Stimulated activated CD4-positive, alpha-beta T cell treated with anti-CD3 and anti-CD28 coated beads, Interleukin-15, amount 100 ng/mL, for 48 hours (primary cell): Measurements from ENCODE around the gene RASD1.

Experiments used
- DNase-seq, 2 donors: peaks; one replicate each; pipeline ENCODE4 v3.0.0-alpha.2; 2020; ENCODE audit warnings: low read depth in 2 of 2

The RASD1 gene

DNA sequence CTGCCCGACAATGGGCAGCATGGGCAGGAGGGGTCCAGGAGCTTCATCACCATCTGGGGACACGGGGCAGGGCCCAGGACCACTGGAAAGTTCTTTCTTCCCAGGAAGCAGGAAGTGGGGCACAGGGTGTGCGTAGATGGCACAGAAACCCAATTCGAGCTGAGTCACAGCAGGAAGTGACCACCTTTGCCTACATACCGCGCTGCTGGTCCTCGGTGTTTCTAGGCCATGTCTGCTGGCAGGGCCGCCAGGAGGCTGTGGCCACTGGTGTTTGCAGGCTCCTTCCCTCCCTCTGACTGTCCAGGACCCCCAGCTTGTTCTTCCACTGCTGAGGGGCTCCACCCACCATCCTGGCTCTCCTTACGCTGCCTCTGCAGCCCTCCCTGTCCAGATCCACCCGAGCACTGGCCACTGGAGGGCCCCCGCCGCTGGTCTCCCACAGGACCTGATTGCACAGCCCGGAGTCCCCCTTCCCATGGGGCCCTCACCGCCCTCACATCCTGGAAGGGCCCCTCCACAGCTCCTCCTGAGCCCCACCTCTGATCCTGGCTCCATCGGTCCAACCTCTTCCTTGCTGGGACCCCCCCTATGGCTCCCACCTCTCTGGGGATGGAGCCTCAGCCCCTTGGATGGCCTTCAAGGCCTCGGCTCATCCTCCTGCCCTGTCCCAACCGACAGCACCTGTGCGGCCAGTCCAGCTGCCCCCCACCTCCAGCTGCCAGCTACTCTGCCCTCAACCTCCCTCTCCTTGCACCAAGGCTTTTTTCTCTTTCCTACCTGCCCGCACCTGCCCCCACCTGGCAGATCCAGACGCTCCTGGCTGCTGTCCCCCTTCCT, 14.5 kb upstream of the RASD1 start:
- DNase-seq = no peak

DNA sequence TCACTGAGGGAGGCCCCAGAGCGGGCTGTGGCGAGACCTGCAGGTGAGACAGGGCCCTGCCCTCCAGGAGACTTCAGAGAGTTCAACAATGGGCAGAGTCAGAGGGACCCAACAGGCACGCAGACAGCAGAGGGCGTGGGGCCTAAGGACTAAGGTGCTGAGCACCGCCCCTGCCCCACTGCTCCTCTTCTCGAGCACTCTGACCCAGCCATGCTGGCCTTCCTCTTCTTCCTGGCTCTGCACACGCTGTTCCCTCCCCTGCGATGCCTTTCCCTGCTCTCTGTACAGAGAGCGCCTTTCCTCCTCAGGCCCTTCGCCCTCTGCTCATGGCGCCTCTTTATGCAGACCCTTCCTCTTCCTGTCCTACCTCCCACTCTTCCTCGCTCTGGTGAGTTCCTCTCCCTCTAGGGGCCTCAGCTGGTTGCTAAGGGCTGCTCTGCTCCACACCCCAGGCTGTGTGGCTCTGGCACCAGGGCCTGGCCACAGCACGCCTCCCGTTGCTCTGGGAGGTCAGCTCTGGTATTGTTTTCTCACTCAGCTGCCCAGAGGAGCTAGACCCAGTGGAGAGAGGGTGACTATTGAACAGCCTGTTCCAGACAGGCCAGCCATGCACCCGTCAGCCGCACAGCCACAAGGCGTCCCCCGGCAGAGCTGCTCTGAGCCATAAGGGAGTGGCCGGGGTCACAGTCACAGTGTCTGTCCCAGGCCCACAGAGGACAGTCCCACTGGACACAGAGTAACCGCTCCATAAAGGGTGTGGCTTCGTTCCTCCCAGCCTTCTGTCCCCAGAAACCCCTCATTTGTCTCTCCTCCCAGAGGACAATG, 13.6 kb upstream of the RASD1 start:
- DNase-seq = no peak

- DNase-seq = no peak
These were observed 12.7 kb upstream of the RASD1 start for GRCh38 chr17:17508646-17509591.

- DNase-seq = no peak
These were observed 11.9 kb upstream of the RASD1 start for GRCh38 chr17:17508019-17508535.

DNA sequence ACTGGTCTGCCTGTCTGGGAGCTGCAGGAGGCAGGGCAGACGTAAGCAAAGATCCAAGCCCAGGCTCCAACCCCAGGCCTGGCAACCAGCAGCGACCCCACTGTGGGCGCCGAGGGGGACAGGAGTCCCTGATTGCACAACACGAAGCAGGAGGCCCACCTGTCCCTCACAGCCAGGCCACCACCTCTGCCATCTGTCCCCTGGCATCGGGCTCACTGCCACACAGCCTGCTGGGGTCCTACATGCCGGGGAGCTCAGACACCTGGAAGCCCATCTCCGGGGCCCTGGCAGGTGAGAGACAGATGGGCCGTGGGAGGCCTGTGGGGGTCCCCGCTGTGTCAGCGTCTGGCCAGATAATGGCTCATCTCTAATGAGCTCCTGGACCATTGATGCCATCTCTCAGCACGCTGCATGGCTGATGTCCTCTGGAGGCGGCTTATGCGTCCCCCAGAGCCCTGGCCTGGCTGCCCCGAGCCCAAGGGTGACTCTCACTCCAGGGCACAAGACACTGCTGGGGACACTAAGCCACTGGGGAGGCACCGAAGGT, 11.3 kb upstream of the RASD1 start:
- no peak for DNase-seq

GRCh38 chr17:17506893-17507464, 10.8 kb upstream of the RASD1 start:
- no peak for DNase-seq

- DNase-seq = no peak
These were observed 10.1 kb upstream of the RASD1 start for GRCh38 chr17:17506181-17506741.

- DNase-seq = no peak
These were observed 9.5 kb upstream of the RASD1 start for GRCh38 chr17:17505610-17506171.

DNA sequence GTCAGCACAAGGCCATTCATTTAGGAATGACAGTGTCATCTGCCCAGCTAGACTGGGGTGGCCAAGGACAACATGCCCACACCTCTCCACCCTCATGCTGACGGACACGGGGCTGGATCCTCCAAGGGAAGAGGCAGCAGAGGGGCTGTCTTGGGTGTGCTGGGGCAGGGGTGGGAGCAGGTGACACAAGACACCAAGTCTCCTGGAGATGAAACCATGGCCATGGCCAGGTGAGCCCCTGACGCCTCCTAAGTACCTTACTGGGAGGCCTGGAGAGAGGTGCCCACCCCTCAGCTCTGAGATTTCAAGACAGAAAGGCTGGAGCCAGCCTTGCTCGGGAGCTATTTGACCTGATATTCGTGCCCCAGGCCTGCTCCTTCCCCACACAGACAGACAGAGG, 9.0 kb upstream of the RASD1 start:
- no peak for DNase-seq

DNA sequence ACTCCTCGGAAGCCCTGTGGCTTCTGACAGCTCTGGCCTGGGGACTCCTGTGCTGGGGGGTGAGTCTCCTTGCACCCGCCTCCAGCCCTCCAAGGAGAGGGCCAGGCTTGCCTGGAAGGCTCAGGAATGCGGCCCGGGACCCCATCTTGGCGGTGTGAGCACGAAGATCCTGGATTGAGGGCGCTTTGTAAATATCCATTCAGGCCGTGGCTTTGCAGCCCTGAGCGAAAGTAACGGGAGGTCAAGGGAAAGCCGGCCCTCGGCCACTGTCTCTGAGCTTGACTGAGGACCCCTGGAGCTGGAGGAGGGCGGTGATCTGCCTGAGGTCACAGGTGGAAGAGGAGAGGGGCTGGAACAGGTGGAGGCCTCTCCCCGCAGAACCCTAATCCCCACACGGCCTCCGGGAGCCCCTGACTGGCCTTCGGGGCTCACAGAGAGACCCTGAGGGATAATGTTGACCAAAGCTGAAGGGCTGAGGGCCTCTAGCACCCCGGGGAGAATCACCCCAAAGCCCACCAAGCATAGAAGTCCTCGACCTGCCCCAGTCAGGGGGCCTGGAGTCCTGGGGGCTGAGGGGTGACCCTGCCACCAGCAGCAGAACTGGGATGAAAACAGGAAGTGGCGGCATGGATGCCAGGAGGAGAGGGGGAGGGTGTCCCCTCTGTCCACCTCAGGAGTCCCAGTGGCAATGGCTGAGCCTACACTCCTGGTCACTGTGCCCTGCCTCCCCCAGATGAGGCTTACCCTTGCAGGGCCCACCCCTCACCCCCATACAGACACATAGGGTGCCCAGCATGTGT, 8.3 kb upstream of the RASD1 start:
- DNase-seq = no peak

DNA sequence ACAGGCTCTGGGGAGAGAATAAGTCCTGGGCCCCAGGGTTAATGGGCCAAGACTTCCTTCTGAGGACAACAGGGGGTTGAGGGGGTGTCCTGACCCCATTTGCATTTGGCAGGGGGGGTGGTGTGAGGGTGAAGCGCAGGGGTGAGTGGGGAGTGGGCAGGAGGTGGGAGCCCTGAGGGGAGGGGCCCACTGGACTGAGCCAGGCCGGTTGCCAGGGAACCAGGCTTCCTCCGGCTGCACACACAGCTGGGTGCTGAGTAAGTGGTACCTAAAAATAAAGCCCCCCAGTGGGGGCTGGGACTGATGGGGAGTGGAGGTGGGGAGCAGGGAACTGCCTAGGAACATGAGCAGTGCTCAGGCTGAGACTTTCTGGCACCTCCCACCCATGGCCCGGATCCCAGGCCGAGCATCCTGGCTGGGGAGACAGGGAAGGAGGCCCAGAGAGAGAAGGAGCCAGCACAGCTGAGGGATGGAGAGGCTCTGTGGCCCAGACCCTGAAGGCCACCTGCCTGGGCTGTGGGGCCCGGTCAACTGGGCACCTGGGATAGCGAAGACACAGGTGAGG, 7.5 kb upstream of the RASD1 start:
- DNase-seq = no peak

DNA sequence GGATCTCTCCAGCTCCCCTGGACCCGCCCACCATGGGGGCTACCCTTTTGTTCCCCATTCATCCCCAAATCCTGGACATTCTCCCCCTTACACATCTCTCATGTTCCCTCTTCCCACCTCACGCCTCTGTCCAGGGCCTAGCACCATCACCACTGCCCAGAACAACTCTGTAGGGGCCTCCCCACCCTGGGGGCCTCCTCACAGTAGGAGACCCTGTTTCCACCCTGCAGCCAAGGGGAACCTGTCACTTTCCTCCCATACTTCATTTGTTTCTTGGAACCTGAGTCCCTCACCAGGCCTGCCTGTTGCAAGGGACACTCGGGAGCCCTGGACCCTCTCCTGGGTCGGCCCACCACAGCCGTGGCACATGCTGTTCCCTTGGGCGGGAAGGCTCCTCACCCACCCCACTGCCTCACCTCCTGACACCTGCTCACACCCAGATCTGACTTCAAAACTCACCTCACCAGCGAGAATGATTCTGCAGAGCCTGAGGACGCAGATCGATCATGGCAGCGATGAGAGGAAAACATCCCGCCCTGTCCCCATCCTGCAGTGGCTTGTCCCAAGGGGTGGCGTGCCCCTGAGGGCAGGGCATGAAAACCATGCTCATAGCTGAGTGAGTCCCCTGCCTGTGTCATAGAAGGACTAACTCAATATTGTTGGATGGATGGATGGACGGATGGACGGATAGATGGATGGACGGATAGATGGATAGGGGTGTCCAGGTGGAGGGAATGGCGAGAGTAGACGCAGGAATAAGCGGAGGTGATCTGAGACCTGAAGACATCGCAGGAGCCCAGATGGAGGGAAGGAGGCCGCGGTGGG, 6.8 kb upstream of the RASD1 start:
- no peak for DNase-seq

DNA sequence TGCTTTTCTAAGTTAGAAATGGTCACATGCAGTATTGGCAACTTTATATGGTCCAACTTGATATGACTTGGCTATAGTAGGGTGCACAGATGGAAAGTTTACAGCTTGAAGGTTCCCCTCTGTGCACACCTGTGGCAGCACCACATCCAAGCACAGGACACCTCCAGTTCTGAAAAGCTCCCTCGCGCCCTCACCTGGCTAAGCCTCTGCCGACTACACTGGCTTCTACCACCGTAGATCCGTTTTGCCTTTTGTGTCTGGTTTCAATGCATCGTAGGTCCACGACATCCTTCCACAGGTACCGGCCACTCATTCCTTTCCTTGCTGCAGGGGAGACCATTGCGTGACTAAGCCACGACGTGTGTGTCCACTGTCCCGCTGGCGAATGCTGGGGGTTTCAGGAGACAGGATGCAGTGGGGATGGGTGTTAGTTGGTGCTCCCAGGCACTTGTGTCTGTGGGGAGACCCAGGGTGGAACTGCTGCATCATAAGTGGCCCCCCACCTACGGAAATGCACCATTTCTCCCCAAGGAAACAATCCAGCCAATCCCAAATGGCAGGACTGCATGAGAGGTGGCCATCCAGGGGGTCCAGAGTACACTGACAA, 4.9 kb upstream of the RASD1 start:
- no peak for DNase-seq

GRCh38 chr17:17499402-17500145, 3.4 kb upstream of the RASD1 start:
- no peak for DNase-seq

GRCh38 chr17:17498606-17499301, 2.6 kb upstream of the RASD1 start:
- no peak for DNase-seq

- no peak for DNase-seq
These were observed 1.8 kb upstream of the RASD1 start for GRCh38 chr17:17497845-17498520.
